ENCODE results near the gene LRRTM4. TPM values are rescaled to one million over a fixed set of nuclear protein-coding genes. Genes with fewer than 3 reads are reported as not detected.

LRRTM4 gene
- total and polyA plus RNA-seq, 2 experiments from 2014 or later = 4.5 to 15.4 TPM

DNA sequence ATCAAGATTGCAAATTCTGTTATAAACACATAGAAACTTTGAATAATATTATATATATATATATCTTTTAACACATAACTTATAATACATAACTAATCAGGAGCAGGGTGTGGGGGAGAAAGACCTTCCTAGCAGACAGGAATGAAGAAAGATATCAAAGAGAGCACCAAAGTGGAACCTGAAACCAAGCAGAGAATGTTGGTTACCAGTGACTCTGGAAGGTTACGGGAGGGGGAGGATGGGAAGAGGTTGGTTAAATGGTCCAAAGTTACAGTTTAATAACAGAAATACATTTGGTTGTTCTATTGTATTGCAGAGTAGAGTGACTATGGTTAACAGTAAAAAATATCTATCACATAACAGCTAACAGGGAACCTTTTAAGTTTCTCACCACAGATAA is 366.7 kb downstream of the LRRTM4 start:
- peaks cover 4% of the 10 kb centered on the region for H3K27me3 Mint-ChIP-seq (ENCODE audit: insufficient read depth, low read depth, poor library complexity)
- H2AFZ ChIP-seq = no peak overlapping the region
- H3K4me1 Mint-ChIP-seq = peaks cover 6% of the 10 kb centered on the region
- TF ChIP-seq POLR2AphosphoS5 (IDR thresholded peaks at IDR 0.05; ENCODE audit: low read depth) (no peak), STAT1 (IDR thresholded peaks at IDR 0.05; ENCODE audit: unreplicated experiment) (no peak), ZNF331 (CRISPR knock-in tag; IDR thresholded peaks at IDR 0.05; ENCODE audit: low read depth) (no peak), ZNF114 (CRISPR knock-in tag; IDR thresholded peaks at IDR 0.05) (no peak), JUNB (IDR thresholded peaks at IDR 0.05; ENCODE audit: unreplicated experiment) (no peak), EZH2 (IDR thresholded peaks at IDR 0.05; ENCODE audit: low read depth, unreplicated experiment) (no peak), EZH2phosphoT487 (IDR thresholded peaks at IDR 0.05; ENCODE audit: unreplicated experiment) (no peak)
- TF ChIP-seq, protein P1, sequence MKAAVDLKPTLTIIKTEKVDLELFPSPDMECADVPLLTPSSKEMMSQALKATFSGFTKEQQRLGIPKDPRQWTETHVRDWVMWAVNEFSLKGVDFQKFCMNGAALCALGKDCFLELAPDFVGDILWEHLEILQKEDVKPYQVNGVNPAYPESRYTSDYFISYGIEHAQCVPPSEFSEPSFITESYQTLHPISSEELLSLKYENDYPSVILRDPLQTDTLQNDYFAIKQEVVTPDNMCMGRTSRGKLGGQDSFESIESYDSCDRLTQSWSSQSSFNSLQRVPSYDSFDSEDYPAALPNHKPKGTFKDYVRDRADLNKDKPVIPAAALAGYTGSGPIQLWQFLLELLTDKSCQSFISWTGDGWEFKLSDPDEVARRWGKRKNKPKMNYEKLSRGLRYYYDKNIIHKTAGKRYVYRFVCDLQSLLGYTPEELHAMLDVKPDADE (IDR thresholded peaks at IDR 0.05) = no peak
- TF ChIP-seq, protein P2, sequence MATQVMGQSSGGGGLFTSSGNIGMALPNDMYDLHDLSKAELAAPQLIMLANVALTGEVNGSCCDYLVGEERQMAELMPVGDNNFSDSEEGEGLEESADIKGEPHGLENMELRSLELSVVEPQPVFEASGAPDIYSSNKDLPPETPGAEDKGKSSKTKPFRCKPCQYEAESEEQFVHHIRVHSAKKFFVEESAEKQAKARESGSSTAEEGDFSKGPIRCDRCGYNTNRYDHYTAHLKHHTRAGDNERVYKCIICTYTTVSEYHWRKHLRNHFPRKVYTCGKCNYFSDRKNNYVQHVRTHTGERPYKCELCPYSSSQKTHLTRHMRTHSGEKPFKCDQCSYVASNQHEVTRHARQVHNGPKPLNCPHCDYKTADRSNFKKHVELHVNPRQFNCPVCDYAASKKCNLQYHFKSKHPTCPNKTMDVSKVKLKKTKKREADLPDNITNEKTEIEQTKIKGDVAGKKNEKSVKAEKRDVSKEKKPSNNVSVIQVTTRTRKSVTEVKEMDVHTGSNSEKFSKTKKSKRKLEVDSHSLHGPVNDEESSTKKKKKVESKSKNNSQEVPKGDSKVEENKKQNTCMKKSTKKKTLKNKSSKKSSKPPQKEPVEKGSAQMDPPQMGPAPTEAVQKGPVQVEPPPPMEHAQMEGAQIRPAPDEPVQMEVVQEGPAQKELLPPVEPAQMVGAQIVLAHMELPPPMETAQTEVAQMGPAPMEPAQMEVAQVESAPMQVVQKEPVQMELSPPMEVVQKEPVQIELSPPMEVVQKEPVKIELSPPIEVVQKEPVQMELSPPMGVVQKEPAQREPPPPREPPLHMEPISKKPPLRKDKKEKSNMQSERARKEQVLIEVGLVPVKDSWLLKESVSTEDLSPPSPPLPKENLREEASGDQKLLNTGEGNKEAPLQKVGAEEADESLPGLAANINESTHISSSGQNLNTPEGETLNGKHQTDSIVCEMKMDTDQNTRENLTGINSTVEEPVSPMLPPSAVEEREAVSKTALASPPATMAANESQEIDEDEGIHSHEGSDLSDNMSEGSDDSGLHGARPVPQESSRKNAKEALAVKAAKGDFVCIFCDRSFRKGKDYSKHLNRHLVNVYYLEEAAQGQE (IDR thresholded peaks at IDR 0.05; ENCODE audit: unreplicated experiment) = no peak
- no peak overlapping the region for H3K27ac Mint-ChIP-seq
- no peaks in the 10 kb centered on the region for H4K20me1 ChIP-seq (replicated peaks; ENCODE audit: insufficient read depth)
- peaks cover 6% of the 10 kb centered on the region; the same call in 1 of the 2 replicates for H3K4me1 ChIP-seq (ENCODE audit: insufficient read depth)
- peaks cover 19% of the 10 kb centered on the region; the same call in 2 of the 3 replicates for H3K36me3 Mint-ChIP-seq (ENCODE audit: low read depth)
- H3K4me3 Mint-ChIP-seq = no peak overlapping the region
- peak; percentile 14 for DNase-seq (ENCODE audit: low spot score)
- H3K4me2 ChIP-seq = no peak overlapping the region
- no peaks in the 10 kb centered on the region for H3K79me2 ChIP-seq (replicated peaks; ENCODE audit: insufficient read depth)
- no peak overlapping the region for H3K27ac ChIP-seq (ENCODE audit: low read depth)
- ATAC-seq = no peak
- H3K4me3 ChIP-seq = no peak overlapping the region
- no peaks in the 10 kb centered on the region for H3K27me3 ChIP-seq (ENCODE audit: insufficient read depth)
- H3K36me3 ChIP-seq (ENCODE audit: insufficient read depth) = 0 out of 2 replicates have a peak, but pooled peaks cover 7% of the 10 kb centered on the region
- H3F3A ChIP-seq (replicated peaks; ENCODE audit: low read depth) = no peaks in the 10 kb centered on the region
- no peaks in the 10 kb centered on the region for H3K9me2 ChIP-seq (ENCODE audit: insufficient read depth)
- peaks cover 9% of the 10 kb centered on the region for H3K9me3 Mint-ChIP-seq

DNA sequence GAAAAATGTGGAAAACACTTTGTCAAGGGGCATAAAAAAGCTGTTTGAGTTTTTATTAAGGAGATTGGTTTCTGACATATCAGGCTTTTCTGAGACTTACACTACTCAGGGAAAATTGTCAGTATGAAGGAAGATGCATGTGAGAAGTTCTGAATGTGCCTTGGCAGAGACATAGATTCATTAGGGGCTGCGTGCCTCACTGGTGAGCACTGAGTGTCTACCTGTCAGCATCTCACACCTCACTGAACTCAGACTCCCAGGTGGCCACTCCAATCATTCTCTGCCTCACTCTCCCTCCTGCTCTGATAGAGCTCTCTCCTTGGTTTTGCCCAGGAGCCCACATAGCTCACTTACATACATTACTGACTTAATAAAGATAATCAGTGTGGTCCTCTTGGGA is 372.6 kb downstream of the LRRTM4 start:
- DNase-seq (ENCODE audit: low spot score) (no peak), ATAC-seq (no peak)
- Mint-ChIP-seq H3K4me1 (peaks cover 6% of the 10 kb centered on the region), H3K27ac (no peak overlapping the region), H3K9me3 (no peaks in the 10 kb centered on the region; the same call in 2 of the 3 replicates), H3K4me3 (no peak overlapping the region), H3K27me3 (ENCODE audit: insufficient read depth, low read depth, poor library complexity) (no peaks in the 10 kb centered on the region), H3K36me3 (ENCODE audit: low read depth) (peaks cover 20% of the 10 kb centered on the region; the same call in 2 of the 3 replicates)
- Histone ChIP-seq H3K9me2 (ENCODE audit: insufficient read depth) (no peaks in the 10 kb centered on the region), H3K4me1 (ENCODE audit: insufficient read depth) (peaks cover 6% of the 10 kb centered on the region; the same call in 1 of the 2 replicates), H4K20me1 (replicated peaks; ENCODE audit: insufficient read depth) (no peaks in the 10 kb centered on the region), H3K4me3 (no peak overlapping the region), H3K27ac (ENCODE audit: low read depth) (no peak overlapping the region), H2AFZ (no peak overlapping the region), H3K27me3 (ENCODE audit: insufficient read depth) (no peaks in the 10 kb centered on the region), H3K4me2 (no peak overlapping the region), H3K36me3 (ENCODE audit: insufficient read depth) (0 out of 2 replicates have a peak, but pooled peaks cover 7% of the 10 kb centered on the region), H3K79me2 (replicated peaks; ENCODE audit: insufficient read depth) (no peaks in the 10 kb centered on the region), H3F3A (replicated peaks; ENCODE audit: low read depth) (no peaks in the 10 kb centered on the region)
- TF ChIP-seq, protein P1 (IDR thresholded peaks at IDR 0.05) = no peak
- no peak for TF ChIP-seq EZH2 (IDR thresholded peaks at IDR 0.05; ENCODE audit: low read depth, unreplicated experiment)
